SIG-M5 treated with dmso at 0.1 percent for 504 hours (cell line): ENCODE results near the gene WHRN.
A peak's percentile ranks its signal among the peaks of the same experiment; 100 is the strongest.

ENCODE experiments used
- DNase-seq: peaks from one replicate; lab custom pipeline; 2025; ENCODE audit not compliant: unreplicated experiment; lab: John Stamatoyannopoulos, UW

WHRN gene

DNA sequence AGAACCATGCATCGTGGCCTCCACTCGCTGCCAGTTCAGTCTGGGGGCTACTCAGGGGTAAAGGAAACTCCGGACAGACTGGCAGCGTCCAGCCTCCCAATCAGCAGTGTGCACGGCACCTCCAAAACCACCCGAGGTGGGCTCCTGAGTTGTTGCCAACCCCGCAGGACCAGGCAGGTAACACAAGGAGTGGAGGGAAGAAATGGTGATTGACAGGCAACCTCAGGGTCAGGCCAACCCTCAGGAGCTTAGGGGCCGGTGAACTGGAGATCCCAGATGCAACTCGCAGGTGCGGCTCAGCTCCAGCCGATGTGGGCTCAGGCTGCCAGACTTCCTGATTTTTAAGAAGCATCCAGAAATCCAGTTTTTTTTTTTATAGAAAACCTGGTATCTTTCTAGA lies 80.1 kb downstream of the WHRN start:
- no peak for DNase-seq

DNA sequence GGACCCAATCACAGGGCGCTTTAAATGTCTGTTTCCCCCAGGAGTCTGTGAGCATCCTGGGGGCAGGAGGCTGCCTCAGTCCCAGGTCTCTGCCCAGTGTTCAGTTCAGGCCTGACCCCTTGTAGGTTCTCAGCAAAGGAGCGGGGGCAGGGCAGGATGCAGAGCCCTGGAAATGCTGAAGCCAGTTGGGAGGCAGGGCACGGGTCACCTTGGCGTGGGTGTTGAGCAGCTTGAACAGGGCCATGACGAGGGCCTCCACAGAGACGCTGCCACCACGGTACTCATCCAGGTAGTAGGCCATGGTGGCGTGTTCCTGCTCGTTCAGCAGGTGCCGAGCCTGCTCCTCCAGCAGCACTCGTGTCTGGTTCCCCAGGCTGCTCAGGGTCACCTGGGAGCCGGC lies 81.1 kb downstream of the WHRN start:
- no peak for DNase-seq

GRCh38 chr9:114423181-114423580 lies 82.1 kb downstream of the WHRN start:
- DNase-seq, result no peak

- no peak for DNase-seq
Observed at GRCh38 chr9:114421147-114421546, 84.1 kb downstream of the WHRN start.

DNA sequence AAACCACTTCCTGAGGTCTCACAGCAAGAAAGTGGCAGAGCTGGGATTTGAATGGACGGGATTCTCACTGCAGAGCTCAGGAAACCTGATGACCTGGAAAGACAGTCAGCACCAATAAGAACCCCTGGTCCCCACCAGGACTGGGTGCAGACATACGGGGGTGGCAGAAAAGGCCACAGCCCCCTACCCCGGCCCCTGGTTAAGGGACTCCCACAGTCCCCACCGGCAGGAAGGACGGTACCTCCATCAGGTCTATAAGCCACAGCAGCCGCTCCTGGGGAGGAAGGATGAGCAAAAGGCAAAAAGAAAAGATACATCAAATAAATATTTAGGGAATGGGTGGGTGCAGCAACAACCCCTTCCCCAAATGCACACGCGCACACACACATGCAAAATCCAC lies 85.5 kb downstream of the WHRN start:
- no peak for DNase-seq

DNA sequence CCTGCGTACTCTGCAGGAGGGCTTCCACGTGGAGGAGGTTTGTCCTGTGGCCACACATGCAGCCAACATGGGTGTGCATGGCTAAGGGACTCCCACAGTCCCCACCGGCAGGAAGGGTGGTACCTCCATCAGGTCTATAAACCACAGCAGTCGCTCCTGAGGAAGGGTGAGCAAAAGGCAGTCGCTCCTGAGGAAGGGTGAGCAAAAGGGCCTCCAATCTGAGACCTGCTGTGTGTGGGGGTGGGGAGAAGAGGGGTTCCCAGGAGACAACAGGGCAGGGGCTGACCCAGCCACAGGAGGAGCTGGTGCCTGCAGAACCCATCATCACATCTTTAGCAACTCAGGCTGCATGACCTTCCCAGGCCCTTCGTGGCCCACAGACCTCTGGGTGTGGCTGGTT lies 87.2 kb downstream of the WHRN start:
- DNase-seq, result no peak

GRCh38 chr9:114417511-114417910 lies 87.8 kb downstream of the WHRN start:
- DNase-seq, result no peak

DNA sequence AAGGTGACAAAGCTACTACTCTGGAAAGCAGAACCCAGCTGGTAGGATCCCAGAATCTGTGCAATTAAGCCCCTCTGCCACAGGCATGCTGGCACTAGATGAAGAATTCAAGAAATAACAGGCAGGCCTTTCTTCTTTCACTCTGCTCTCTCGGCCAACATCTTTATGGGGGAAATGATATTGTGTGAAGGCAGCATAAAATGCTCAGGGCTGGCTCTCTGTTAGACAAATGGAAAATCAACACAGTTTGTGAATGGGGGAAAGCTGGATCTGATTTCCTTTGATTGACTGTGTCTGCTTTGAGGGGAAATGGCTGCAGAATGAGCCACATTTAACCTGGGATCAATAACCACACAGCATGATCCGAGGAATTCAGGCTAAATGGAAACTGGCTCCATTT lies 88.4 kb downstream of the WHRN start:
- DNase-seq, result no peak

DNA sequence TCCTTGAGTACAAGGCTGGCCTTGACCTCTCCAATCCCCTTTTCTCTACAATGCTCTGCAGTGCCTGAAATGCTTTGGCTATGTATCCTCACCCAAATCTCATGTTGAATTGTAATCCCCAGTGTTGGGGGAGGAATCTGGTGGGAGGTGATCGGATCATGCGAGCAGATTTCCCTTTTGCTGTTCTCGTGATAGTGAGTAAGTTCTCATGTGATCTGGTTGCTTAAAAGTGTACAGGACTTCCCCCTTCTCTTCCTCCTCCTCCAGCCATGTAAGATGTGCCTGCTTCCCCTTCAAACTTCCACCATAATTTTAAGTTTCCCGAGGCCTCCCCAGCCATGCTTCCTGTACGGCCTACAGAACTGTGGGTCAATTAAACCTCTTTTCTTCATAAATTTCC lies 89.0 kb downstream of the WHRN start:
- no peak for DNase-seq

DNA sequence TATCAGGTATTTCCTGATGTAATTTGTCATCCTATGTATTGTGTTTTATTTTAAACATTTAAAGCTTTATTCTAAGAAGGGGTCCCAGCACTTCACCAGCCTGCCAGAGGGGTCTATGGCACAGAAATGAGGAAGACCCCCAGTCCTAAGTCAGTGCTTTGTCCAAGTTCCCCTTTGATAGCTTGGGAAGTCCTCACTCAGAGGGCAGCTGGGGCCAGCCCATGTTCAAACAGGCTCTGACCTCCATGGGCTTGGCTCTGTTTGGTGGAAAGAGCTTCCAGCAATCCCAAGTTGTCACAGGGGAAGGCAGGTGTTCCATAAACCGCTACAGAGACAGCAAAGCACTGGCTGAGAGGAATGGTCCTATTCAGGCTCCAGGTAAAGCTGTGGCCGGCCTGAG lies 90.9 kb downstream of the WHRN start:
- DNase-seq, result no peak

- no peak for DNase-seq
Observed at GRCh38 chr9:114413861-114414301, 91.4 kb downstream of the WHRN start.

GRCh38 chr9:114412048-114412683 lies 93.1 kb downstream of the WHRN start:
- DNase-seq, result no peak

- DNase-seq, result no peak
Observed at GRCh38 chr9:114411452-114411851, 93.8 kb downstream of the WHRN start.

DNA sequence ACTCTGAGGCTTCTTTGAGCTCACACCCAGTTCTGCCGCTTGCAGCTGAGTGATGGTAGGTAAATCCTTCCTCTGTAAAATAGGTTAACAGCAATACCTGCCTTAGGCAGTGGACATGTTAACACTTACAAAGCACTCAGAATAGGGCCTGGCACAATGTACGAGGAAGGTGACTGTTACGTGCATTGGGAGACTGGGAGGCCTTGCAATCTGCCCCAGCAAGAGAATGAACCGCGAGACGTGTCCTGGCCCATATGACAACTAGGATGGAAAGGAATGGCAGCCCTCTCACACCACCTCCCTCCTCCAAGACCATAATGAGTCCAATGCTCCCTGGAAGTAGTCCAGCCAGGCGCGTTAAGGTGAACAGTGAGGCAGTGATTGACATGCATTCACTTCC lies 94.4 kb downstream of the WHRN start:
- DNase-seq, result no peak

GRCh38 chr9:114409842-114410241 lies 95.4 kb downstream of the WHRN start:
- DNase-seq, result no peak

DNA sequence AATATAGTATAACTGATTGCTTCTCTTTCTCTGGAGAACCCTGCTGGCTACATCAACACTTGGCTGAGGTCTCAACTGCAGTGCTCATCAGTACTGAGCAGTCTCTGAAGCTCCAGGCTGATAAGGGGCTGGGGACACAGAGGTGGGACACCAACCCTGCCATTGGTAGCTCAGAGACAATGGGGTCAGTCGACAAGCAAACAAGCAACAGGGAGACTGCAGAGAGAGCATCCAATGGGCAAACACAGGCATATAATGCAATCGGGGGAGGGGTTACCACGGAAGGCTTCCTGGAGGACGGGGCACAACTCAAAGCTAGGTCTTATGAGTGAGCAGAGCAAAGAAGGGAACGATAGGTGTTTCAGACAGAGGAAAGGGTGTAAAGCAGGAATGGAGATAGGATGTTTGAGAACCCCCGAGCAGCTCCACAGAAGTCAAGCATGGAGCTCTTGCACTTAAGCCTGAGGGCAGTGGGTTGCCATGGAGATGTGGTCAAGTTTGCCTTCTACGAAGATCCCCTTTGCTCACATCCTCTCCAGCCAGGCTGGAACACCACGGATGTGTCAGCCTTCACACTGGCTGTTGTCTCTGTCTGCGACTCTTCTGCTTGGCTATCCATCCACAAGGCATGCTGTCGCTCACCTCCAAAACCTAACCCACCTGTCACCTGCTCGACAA lies 96.0 kb downstream of the WHRN start:
- DNase-seq, result peak; percentile 23

GRCh38 chr9:114408645-114409044 lies 96.6 kb downstream of the WHRN start:
- DNase-seq, result no peak

GRCh38 chr9:114407889-114408288 lies 97.4 kb downstream of the WHRN start:
- DNase-seq, result no peak

DNA sequence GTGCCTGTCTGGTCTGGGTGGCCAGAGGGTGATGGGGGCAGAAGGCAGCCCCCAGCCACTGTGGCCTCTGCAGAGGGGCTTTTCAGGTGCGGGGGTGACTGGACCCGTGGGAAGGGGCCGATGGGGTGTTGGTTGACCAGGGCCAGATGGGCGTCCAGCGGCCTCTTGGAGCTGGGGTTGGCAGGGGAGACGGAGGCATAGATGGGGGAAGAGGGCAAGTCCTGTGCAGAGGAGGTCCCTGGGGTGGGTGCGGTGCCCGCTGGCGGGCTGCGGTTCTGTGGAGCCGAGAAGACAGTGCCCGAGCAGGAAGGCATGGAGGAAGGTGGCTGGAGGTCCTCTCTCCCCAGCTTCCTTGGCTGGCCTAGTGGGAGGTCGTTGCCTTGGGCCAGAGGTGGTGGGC lies 98.8 kb downstream of the WHRN start:
- DNase-seq, result no peak

- peak; percentile 69 for DNase-seq
Observed at GRCh38 chr9:114405294-114406034, 99.8 kb downstream of the WHRN start.

DNA sequence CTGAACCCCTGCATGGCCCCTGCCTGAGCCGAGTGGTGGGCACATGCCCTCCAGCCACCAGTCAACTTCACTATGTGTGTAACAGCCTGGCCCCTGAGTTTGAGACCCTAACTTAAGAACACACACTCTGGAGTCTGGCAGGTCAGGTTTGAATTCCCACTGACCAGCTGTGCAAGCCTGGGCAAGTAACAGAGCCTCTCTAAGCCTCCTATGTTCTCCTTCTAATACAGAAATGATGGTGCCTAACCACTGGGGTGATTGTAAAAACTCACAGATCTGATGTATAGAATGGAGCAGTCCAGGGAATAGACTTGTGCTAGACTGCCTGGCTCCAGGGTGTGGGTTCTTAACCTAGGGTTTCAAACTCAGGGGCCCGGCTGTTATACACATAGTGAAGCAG lies 100.7 kb downstream of the WHRN start:
- DNase-seq, result no peak

GRCh38 chr9:114403153-114403756 lies 102.0 kb downstream of the WHRN start:
- no peak for DNase-seq
